Neuron (in vitro differentiated cells): ENCODE measurements around the gene APOA4.
A peak's percentile ranks its signal among the peaks of the same experiment; 100 is the strongest.

Experiments
- H2AFZ ChIP-seq: one replicate; pipeline ENCODE4 v1.6.1; 2013; ENCODE audit warnings: low read depth, mild to moderate bottlenecking, inconsistent platforms, low read length, moderate library complexity
- H3K27me3 ChIP-seq: one replicate; pipeline ENCODE4 v1.6.1; 2013; ENCODE audit warnings: low read length; ENCODE audit not compliant: insufficient read depth
- H3K36me3 ChIP-seq: one replicate; pipeline ENCODE4 v1.6.1; 2013; ENCODE audit warnings: low read length; ENCODE audit not compliant: insufficient read depth
- H3K4me1 ChIP-seq: one replicate; pipeline ENCODE4 v1.6.1; 2013; ENCODE audit warnings: low read length; ENCODE audit not compliant: insufficient read depth
- H3K4me3 ChIP-seq: 2 replicates; pipeline ENCODE4 v1.5.1; 2013; ENCODE audit warnings: mild to moderate bottlenecking, low read length, moderate library complexity
- H3K9me3 ChIP-seq: one replicate; pipeline ENCODE4 v1.6.1; 2013; ENCODE audit warnings: low read length

Gene APOA4

GRCh38 chr11:116771935-116772334 lies 51.2 kb downstream of the APOA4 start:
- Histone ChIP-seq H3K36me3 (peaks cover 26% of the 10 kb centered on the region), H3K27me3 (no peaks in the 10 kb centered on the region), H2AFZ (peak overlapping the region; percentile 85), H3K4me3 (peak overlapping the region; percentile 87), H3K4me1 (peaks cover 22% of the 10 kb centered on the region), H3K9me3 (no peaks in the 10 kb centered on the region)
